ENCODE data around the gene RALGDS. TPM values are rescaled to one million over a fixed set of nuclear protein-coding genes. Genes with fewer than 3 reads are reported as not detected.

The RALGDS gene
- total RNA-seq, 5 donors from 2014 or later (not counting 1 experiment from before 2014, with no cell fraction given) = 81.0 to 161 (median 137) TPM

DNA sequence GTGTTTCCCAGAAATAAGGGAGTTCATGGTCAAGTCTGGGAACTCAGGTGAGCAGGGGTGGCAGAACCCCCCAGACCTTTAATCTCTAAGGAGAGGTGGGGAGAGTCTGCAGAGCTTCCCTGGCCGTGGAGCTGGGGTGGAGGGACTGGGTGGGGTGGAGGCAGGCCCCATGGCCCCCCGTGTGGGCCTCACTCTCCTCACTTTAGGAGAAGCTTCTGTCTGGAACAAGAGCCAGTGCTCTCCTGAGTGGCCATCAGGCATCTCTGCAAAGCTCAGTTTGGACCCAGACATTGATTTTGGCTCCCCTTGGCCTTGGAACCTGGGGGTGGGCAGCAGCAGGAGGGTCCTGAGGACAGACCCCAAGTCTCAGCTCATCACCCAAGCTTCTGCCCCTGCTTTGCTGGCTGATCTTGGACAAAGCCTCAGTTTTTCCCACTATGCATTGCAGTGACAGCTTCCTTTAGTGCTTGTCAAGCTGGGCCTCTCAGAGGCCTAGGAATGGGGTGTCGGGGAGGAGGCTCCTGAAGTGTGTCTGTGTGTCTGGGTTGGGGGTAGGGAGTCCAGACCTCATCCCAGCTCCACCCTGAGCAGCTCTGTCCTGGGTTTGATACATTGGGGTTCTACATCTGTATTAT lies 46.2 kb upstream of the RALGDS start:
- H3K4me3 Mint-ChIP-seq = no peak overlapping the region
- H3K27me3 ChIP-seq (replicated peaks in 1 of 2; ENCODE audit: control insufficient read depth in 2 of 2, extremely low read depth in 1 of 2, insufficient read depth in 2 of 2, low read length in 1 of 2) = peaks cover 0 to 26% of the 10 kb centered on the region in 2 experiments
- no peaks in the 10 kb centered on the region for H3K36me3 Mint-ChIP-seq
- peaks cover 0 to 18% of the 10 kb centered on the region in 2 experiments for H3K4me1 ChIP-seq (ENCODE audit: control insufficient read depth in 1 of 2, extremely low read depth in 1 of 2, insufficient read depth in 2 of 2, low read length in 2 of 2)
- no peaks in the 10 kb centered on the region for H3K9me3 ChIP-seq
- peaks cover 0 to 6% (median 3%) of the 10 kb centered on the region in 3 donors for H3K4me1 Mint-ChIP-seq
- no peak overlapping the region for H3K27ac Mint-ChIP-seq
- DNase-seq (no peak), ATAC-seq (replicated peaks in 1 of 4) (no peak)
- H3K36me3 ChIP-seq (ENCODE audit: control insufficient read depth in 2 of 2, extremely low read depth in 1 of 2, insufficient read depth in 1 of 2, low read length in 1 of 2) = no peaks in the 10 kb centered on the region
- peaks cover 0 to 6% of the 10 kb centered on the region in 2 donors for H3K27me3 Mint-ChIP-seq
- H3K4me3 ChIP-seq (ENCODE audit: control insufficient read depth in 1 of 2, extremely low read depth in 1 of 2, low read length in 1 of 2) = no peak overlapping the region
- POLR2A ChIA-PET = interaction anchor here (0.5 to 0.6 kb wide), 2 partner anchors 14 to 18 kb away, joined by 3 to 4 read pairs; no protein-coding TSS in a partner anchor
- CTCF ChIA-PET = interaction anchor here in 1 of 2 donors (0.7 to 1.2 kb wide), 2 partner anchors 8 to 33 kb away, joined by 3 to 5 read pairs; no protein-coding TSS in a partner anchor
- 49% methylated on average over 2 of the region's 3 CpGs for WGBS (ENCODE audit: insufficient coverage)
- no peak overlapping the region for H3K27ac ChIP-seq (ENCODE audit: low read length)
- H3K9me3 Mint-ChIP-seq = no peaks in the 10 kb centered on the region

GRCh38 chr9:133166392-133166791 lies 45.4 kb upstream of the RALGDS start:
- Histone ChIP-seq H3K27me3 (replicated peaks in 1 of 2; ENCODE audit: control insufficient read depth in 2 of 2, extremely low read depth in 1 of 2, insufficient read depth in 2 of 2, low read length in 1 of 2) (peaks cover 0 to 29% of the 10 kb centered on the region in 2 experiments), H3K4me3 (ENCODE audit: control insufficient read depth in 1 of 2, extremely low read depth in 1 of 2, low read length in 1 of 2) (no peak overlapping the region), H3K9me3 (no peaks in the 10 kb centered on the region), H3K36me3 (ENCODE audit: control insufficient read depth in 2 of 2, extremely low read depth in 1 of 2, insufficient read depth in 1 of 2, low read length in 1 of 2) (no peaks in the 10 kb centered on the region), H3K27ac (ENCODE audit: low read length) (no peak overlapping the region), H3K4me1 (ENCODE audit: control insufficient read depth in 1 of 2, extremely low read depth in 1 of 2, insufficient read depth in 2 of 2, low read length in 2 of 2) (peaks cover 0 to 18% of the 10 kb centered on the region in 2 experiments)
- H3K27ac Mint-ChIP-seq = no peak overlapping the region
- peaks cover 0 to 3% of the 10 kb centered on the region in 2 donors for H3K27me3 Mint-ChIP-seq
- no peak for DNase-seq
- H3K4me1 Mint-ChIP-seq = peaks cover 0 to 11% (median 3%) of the 10 kb centered on the region in 3 donors
- no peak overlapping the region for H3K4me3 Mint-ChIP-seq
- no peaks in the 10 kb centered on the region for H3K9me3 Mint-ChIP-seq
- ATAC-seq (replicated peaks in 1 of 4) = no peak
- ChIA-PET POLR2A (interaction anchor here in 1 of 2 donors (0.6 kb wide), 2 partner anchors 313 to 894 kb away, joined by 3 to 5 read pairs; no protein-coding TSS in a partner anchor), CTCF (interaction anchor here in 1 of 2 donors (0.7 kb wide), 1 partner anchor 34 kb away, joined by 3 read pairs; no protein-coding TSS in a partner anchor)
- whole genome bisulfite sequencing (ENCODE audit: insufficient coverage) = 86% methylated on average over 14 of the region's 17 CpGs
- H3K36me3 Mint-ChIP-seq = no peaks in the 10 kb centered on the region

GRCh38 chr9:133165452-133165730 lies 44.4 kb upstream of the RALGDS start:
- peaks cover 0 to 18% of the 10 kb centered on the region in 2 experiments for H3K4me1 ChIP-seq (ENCODE audit: control insufficient read depth in 1 of 2, extremely low read depth in 1 of 2, insufficient read depth in 2 of 2, low read length in 2 of 2)
- ChIA-PET CTCF (no interaction called here), POLR2A (no interaction called here)
- ATAC-seq (replicated peaks in 1 of 4) (no peak), DNase-seq (no peak)
- Mint-ChIP-seq H3K4me3 (no peak overlapping the region), H3K27me3 (peaks cover 0 to 3% of the 10 kb centered on the region in 2 donors), H3K36me3 (no peaks in the 10 kb centered on the region), H3K9me3 (no peaks in the 10 kb centered on the region), H3K4me1 (peaks cover 0 to 17% (median 5%) of the 10 kb centered on the region in 3 donors), H3K27ac (no peak overlapping the region)
- peaks cover 0 to 23% of the 10 kb centered on the region in 2 experiments for H3K27me3 ChIP-seq (replicated peaks in 1 of 2; ENCODE audit: control insufficient read depth in 2 of 2, extremely low read depth in 1 of 2, insufficient read depth in 2 of 2, low read length in 1 of 2)
- no CpG with 5 or more reads among the region's 2 CpGs for WGBS (ENCODE audit: insufficient coverage)
- H3K4me3 ChIP-seq (ENCODE audit: control insufficient read depth in 1 of 2, extremely low read depth in 1 of 2, low read length in 1 of 2) = no peak overlapping the region
- no peak overlapping the region for H3K27ac ChIP-seq (ENCODE audit: low read length)
- no peaks in the 10 kb centered on the region for H3K9me3 ChIP-seq
- H3K36me3 ChIP-seq (ENCODE audit: control insufficient read depth in 2 of 2, extremely low read depth in 1 of 2, insufficient read depth in 1 of 2, low read length in 1 of 2) = no peaks in the 10 kb centered on the region

- POLR2A ChIA-PET = no interaction called here
- WGBS (ENCODE audit: insufficient coverage) = 71% methylated on average over 8 of the region's 13 CpGs
- Mint-ChIP-seq H3K4me1 (peaks cover 0 to 18% (median 5%) of the 10 kb centered on the region in 3 donors), H3K36me3 (no peaks in the 10 kb centered on the region), H3K27me3 (peaks cover 0 to 2% of the 10 kb centered on the region in 2 donors), H3K27ac (no peak overlapping the region), H3K9me3 (no peaks in the 10 kb centered on the region), H3K4me3 (peak overlapping the region; percentile 54 to 71 (median 64))
- Histone ChIP-seq H3K4me1 (ENCODE audit: control insufficient read depth in 1 of 2, extremely low read depth in 1 of 2, insufficient read depth in 2 of 2, low read length in 2 of 2) (peaks cover 0 to 18% of the 10 kb centered on the region in 2 experiments), H3K36me3 (ENCODE audit: control insufficient read depth in 2 of 2, extremely low read depth in 1 of 2, insufficient read depth in 1 of 2, low read length in 1 of 2) (no peaks in the 10 kb centered on the region), H3K27me3 (replicated peaks in 1 of 2; ENCODE audit: control insufficient read depth in 2 of 2, extremely low read depth in 1 of 2, insufficient read depth in 2 of 2, low read length in 1 of 2) (peaks cover 0 to 23% of the 10 kb centered on the region in 2 experiments), H3K4me3 (ENCODE audit: control insufficient read depth in 1 of 2, extremely low read depth in 1 of 2, low read length in 1 of 2) (peak overlapping the region; percentile 48 to 55), H3K9me3 (no peaks in the 10 kb centered on the region), H3K27ac (ENCODE audit: low read length) (no peak overlapping the region)
- DNase-seq = no peak
- CTCF ChIA-PET = interaction anchor here in 1 of 2 donors (0.6 kb wide), 1 partner anchor 426 kb away, joined by 3 read pairs; no protein-coding TSS in a partner anchor
- no peak for ATAC-seq (replicated peaks in 1 of 4)
Measured at GRCh38 chr9:133164191-133164590, 43.2 kb upstream of the RALGDS start.

DNA sequence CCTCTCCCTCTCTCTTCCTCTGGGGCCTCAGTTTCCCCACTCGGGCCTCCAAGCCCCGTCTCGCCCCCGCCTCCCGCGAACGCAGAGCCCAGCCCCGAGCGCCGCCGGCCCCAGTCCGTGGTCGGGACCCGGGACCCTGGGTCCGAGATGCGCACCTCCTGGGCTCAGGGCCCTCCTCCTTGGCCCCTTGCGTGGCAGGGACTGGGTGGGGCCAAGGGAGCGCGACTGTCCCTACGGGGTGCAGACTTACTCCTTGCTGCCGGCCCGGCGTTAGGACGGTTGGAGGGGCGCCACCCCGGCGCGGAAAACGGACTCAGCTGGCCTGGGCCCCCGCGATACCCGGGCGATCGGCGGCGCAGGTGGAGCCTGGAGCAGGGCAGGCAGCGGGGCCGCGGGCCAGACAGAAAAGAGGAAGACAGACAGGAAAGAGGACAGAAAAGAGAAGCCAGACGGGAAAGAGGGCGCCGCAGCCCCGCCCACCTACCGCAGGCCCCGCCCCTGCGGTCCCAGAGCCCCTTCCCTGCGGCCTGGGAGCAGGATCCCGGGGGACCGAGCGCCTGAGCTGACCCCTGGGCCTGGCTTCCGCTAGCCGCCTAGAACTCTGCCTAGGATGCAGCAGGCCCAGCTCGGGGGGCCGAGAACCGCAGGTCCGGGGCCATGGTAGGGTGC lies 42.6 kb upstream of the RALGDS start, which contains the start of gene GBGT1:
GBGT1 (minus strand) TSS at position 411 of the 669 bp plus-strand sequence. CDS start 1,502 bp downstream, outside the sequence.
- Mint-ChIP-seq H3K27ac (no peak within 1 kb of the TSS), H3K9me3 (no peaks in the 10 kb centered on the region), H3K27me3 (peaks cover 0 to 2% of the 10 kb centered on the region in 2 donors), H3K4me3 (peak within 1 kb of the TSS; percentile 70 to 77 (median 71)), H3K36me3 (no peaks in the 10 kb centered on the region), H3K4me1 (peaks cover 0 to 18% (median 5%) of the 10 kb centered on the region in 3 donors)
- peak in 11 of 35 experiments; percentile 14 to 52 (median 30) for DNase-seq
- 3% methylated on average over 56 of the region's 56 CpGs for WGBS (ENCODE audit: insufficient coverage)
- Histone ChIP-seq H3K36me3 (ENCODE audit: control insufficient read depth in 2 of 2, extremely low read depth in 1 of 2, insufficient read depth in 1 of 2, low read length in 1 of 2) (no peaks in the 10 kb centered on the region), H3K27me3 (replicated peaks in 1 of 2; ENCODE audit: control insufficient read depth in 2 of 2, extremely low read depth in 1 of 2, insufficient read depth in 2 of 2, low read length in 1 of 2) (peaks cover 0 to 23% of the 10 kb centered on the region in 2 experiments), H3K4me1 (ENCODE audit: control insufficient read depth in 1 of 2, extremely low read depth in 1 of 2, insufficient read depth in 2 of 2, low read length in 2 of 2) (peaks cover 0 to 18% of the 10 kb centered on the region in 2 experiments), H3K9me3 (no peaks in the 10 kb centered on the region), H3K27ac (ENCODE audit: low read length) (no peak within 1 kb of the TSS), H3K4me3 (ENCODE audit: control insufficient read depth in 1 of 2, extremely low read depth in 1 of 2, low read length in 1 of 2) (peak within 1 kb of the TSS; percentile 48 to 55)
- ChIA-PET POLR2A (no interaction called here), CTCF (interaction anchor here in 1 of 2 donors (0.6 kb wide), 1 partner anchor 427 kb away, joined by 3 read pairs; no protein-coding TSS in a partner anchor)
- peak; percentile 36 to 74 (median 61) for ATAC-seq (replicated peaks in 1 of 4)

- no peak overlapping the region for H3K27ac Mint-ChIP-seq
- ATAC-seq (replicated peaks in 1 of 4) (no peak), DNase-seq (no peak)
- no peaks in the 10 kb centered on the region for H3K36me3 Mint-ChIP-seq
- H3K27me3 Mint-ChIP-seq = peaks cover 0 to 2% of the 10 kb centered on the region in 2 donors
- no peaks in the 10 kb centered on the region for H3K9me3 Mint-ChIP-seq
- no peak overlapping the region for H3K27ac ChIP-seq (ENCODE audit: low read length)
- CTCF ChIA-PET = no interaction called here
- no peaks in the 10 kb centered on the region for H3K36me3 ChIP-seq (ENCODE audit: control insufficient read depth in 2 of 2, extremely low read depth in 1 of 2, insufficient read depth in 1 of 2, low read length in 1 of 2)
- H3K4me1 ChIP-seq (ENCODE audit: control insufficient read depth in 1 of 2, extremely low read depth in 1 of 2, insufficient read depth in 2 of 2, low read length in 2 of 2) = peaks cover 0 to 18% of the 10 kb centered on the region in 2 experiments
- no peaks in the 10 kb centered on the region for H3K9me3 ChIP-seq
- H3K4me3 Mint-ChIP-seq = peak overlapping the region in 2 of 3 donors; percentile 46 to 67
- H3K27me3 ChIP-seq (replicated peaks in 1 of 2; ENCODE audit: control insufficient read depth in 2 of 2, extremely low read depth in 1 of 2, insufficient read depth in 2 of 2, low read length in 1 of 2) = peaks cover 0 to 23% of the 10 kb centered on the region in 2 experiments
- POLR2A ChIA-PET = no interaction called here
- peak overlapping the region; percentile 48 to 55 for H3K4me3 ChIP-seq (ENCODE audit: control insufficient read depth in 1 of 2, extremely low read depth in 1 of 2, low read length in 1 of 2)
- H3K4me1 Mint-ChIP-seq = peaks cover 0 to 18% (median 5%) of the 10 kb centered on the region in 3 donors
- WGBS (ENCODE audit: insufficient coverage) = 66% methylated on average over 54 of the region's 54 CpGs
Measured at GRCh38 chr9:133162861-133163503, 41.9 kb upstream of the RALGDS start.
